ENCODE data around the gene KRT40.

The KRT40 gene

DNA sequence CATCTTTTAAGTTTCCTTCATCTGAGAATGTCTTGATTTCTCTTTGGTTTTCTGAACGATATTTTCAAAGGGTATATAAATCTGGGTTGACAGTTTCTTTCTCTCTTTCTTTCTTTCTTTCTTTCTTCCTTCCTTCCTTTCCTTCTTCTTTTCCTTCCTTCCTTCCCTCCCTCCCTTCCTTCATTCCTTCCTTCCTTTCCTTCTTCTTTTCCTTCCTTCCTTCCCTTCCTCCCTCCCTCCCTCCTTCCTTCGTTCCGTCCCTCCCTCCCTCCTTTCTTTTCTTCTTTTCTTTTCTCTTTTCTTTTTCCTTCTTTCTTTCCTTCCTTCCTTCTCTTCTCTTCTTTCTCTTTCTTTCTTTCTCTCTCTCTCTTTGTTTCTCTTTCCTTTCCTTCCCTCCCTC is 9.8 kb downstream of the KRT40 start:
- TF ChIP-seq YY1 (IDR thresholded peaks at IDR 0.05; ENCODE audit: low read depth) (no peak), TCF12 (IDR thresholded peaks at IDR 0.05; ENCODE audit: low read depth) (no peak), CEBPB (IDR thresholded peaks at IDR 0.05) (no peak), FOXM1 (IDR thresholded peaks at IDR 0.05; ENCODE audit: borderline replicate concordance, low read depth) (no peak), TAF1 (IDR thresholded peaks at IDR 0.05; ENCODE audit: low read depth) (no peak), ZBTB7A (IDR thresholded peaks at IDR 0.05; ENCODE audit: low read depth) (no peak), EGR1 (IDR thresholded peaks at IDR 0.05) (no peak), CREB1 (IDR thresholded peaks at IDR 0.05; ENCODE audit: low read depth) (no peak), TEAD4 (IDR thresholded peaks at IDR 0.05) (no peak), EP300 (IDR thresholded peaks at IDR 0.05; ENCODE audit: borderline replicate concordance) (no peak), RAD21 (IDR thresholded peaks at IDR 0.05; ENCODE audit: low read depth) (no peak), NFIC (IDR thresholded peaks at IDR 0.05) (no peak)
- TF ChIP-seq, protein P1, sequence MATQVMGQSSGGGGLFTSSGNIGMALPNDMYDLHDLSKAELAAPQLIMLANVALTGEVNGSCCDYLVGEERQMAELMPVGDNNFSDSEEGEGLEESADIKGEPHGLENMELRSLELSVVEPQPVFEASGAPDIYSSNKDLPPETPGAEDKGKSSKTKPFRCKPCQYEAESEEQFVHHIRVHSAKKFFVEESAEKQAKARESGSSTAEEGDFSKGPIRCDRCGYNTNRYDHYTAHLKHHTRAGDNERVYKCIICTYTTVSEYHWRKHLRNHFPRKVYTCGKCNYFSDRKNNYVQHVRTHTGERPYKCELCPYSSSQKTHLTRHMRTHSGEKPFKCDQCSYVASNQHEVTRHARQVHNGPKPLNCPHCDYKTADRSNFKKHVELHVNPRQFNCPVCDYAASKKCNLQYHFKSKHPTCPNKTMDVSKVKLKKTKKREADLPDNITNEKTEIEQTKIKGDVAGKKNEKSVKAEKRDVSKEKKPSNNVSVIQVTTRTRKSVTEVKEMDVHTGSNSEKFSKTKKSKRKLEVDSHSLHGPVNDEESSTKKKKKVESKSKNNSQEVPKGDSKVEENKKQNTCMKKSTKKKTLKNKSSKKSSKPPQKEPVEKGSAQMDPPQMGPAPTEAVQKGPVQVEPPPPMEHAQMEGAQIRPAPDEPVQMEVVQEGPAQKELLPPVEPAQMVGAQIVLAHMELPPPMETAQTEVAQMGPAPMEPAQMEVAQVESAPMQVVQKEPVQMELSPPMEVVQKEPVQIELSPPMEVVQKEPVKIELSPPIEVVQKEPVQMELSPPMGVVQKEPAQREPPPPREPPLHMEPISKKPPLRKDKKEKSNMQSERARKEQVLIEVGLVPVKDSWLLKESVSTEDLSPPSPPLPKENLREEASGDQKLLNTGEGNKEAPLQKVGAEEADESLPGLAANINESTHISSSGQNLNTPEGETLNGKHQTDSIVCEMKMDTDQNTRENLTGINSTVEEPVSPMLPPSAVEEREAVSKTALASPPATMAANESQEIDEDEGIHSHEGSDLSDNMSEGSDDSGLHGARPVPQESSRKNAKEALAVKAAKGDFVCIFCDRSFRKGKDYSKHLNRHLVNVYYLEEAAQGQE (IDR thresholded peaks at IDR 0.05; ENCODE audit: low read depth): no peak
- TF ChIP-seq, protein P2, sequence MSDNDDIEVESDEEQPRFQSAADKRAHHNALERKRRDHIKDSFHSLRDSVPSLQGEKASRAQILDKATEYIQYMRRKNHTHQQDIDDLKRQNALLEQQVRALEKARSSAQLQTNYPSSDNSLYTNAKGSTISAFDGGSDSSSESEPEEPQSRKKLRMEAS (IDR thresholded peaks at IDR 0.05): no peak
- TF ChIP-seq, protein P3, sequence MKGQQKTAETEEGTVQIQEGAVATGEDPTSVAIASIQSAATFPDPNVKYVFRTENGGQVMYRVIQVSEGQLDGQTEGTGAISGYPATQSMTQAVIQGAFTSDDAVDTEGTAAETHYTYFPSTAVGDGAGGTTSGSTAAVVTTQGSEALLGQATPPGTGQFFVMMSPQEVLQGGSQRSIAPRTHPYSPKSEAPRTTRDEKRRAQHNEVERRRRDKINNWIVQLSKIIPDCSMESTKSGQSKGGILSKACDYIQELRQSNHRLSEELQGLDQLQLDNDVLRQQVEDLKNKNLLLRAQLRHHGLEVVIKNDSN (IDR thresholded peaks at IDR 0.05): no peak

DNA sequence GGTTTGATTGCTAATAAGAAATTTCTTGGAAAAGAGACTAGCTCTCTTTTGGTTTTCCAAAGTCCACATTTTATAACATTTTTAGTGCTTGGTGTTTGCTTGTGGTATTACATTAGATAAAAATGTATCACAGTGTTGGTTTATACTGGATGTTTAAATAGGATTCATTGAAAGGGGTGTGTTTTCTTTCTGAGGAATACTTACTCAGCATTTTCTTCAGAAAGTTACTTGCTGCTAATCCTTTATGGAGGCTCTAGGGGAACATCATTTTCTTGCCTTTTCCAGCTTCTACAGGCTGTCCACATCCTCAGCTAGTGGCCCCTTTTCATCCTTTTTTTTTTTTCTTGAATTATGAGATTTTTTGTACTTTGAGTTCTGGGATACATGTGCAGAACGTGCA is 16.5 kb downstream of the KRT40 start:
- TF ChIP-seq, protein P1 (IDR thresholded peaks at IDR 0.05; ENCODE audit: low read depth): no peak
- TF ChIP-seq RAD21 (IDR thresholded peaks at IDR 0.05; ENCODE audit: low read depth) (no peak), CREB1 (IDR thresholded peaks at IDR 0.05; ENCODE audit: low read depth) (no peak), TEAD4 (IDR thresholded peaks at IDR 0.05) (no peak), FOXM1 (IDR thresholded peaks at IDR 0.05; ENCODE audit: borderline replicate concordance, low read depth) (no peak), EP300 (IDR thresholded peaks at IDR 0.05; ENCODE audit: borderline replicate concordance) (no peak), TAF1 (IDR thresholded peaks at IDR 0.05; ENCODE audit: low read depth) (no peak), ZBTB7A (IDR thresholded peaks at IDR 0.05; ENCODE audit: low read depth) (no peak), TCF12 (IDR thresholded peaks at IDR 0.05; ENCODE audit: low read depth) (no peak), YY1 (IDR thresholded peaks at IDR 0.05; ENCODE audit: low read depth) (no peak), CEBPB (IDR thresholded peaks at IDR 0.05) (no peak), EGR1 (IDR thresholded peaks at IDR 0.05) (no peak), NFIC (IDR thresholded peaks at IDR 0.05) (no peak)
- TF ChIP-seq, protein P2 (IDR thresholded peaks at IDR 0.05): no peak
- TF ChIP-seq, protein P3 (IDR thresholded peaks at IDR 0.05): no peak

DNA sequence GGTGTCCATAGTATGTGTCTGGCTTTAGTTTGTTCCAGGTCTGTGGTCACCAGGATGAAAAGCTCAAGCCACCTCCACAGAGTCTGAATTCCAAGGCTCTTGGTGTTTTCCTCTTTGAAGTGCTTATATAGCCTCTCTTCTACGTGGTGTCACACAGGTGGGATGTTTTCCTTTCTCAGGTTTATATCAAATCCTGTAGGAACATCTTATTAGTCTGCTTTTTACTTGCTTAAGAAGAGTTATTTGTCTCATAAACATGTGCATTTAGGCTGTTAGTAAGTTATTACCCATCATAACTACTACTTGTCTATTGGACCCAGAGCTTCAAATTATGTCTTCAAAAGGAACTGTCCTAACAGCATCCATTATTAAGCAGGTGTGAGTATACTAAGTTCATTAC is 17.3 kb downstream of the KRT40 start, which contains the start of gene KRT39:
Gene KRT39 (minus strand): TSS at position 101 of the 400 bp plus-strand sequence. CDS start 92 bp downstream, at position 9.
- TF ChIP-seq, protein P2 (IDR thresholded peaks at IDR 0.05): no peak
- no peak for TF ChIP-seq RAD21 (IDR thresholded peaks at IDR 0.05; ENCODE audit: low read depth)
- TF ChIP-seq NFIC (IDR thresholded peaks at IDR 0.05): no peak
- no peak for TF ChIP-seq EP300 (IDR thresholded peaks at IDR 0.05; ENCODE audit: borderline replicate concordance)
- TF ChIP-seq, protein P3 (IDR thresholded peaks at IDR 0.05): no peak
- TF ChIP-seq CREB1 (IDR thresholded peaks at IDR 0.05; ENCODE audit: low read depth): no peak
- TF ChIP-seq ZBTB7A (IDR thresholded peaks at IDR 0.05; ENCODE audit: low read depth): no peak
- no peak for TF ChIP-seq TAF1 (IDR thresholded peaks at IDR 0.05; ENCODE audit: low read depth)

DNA sequence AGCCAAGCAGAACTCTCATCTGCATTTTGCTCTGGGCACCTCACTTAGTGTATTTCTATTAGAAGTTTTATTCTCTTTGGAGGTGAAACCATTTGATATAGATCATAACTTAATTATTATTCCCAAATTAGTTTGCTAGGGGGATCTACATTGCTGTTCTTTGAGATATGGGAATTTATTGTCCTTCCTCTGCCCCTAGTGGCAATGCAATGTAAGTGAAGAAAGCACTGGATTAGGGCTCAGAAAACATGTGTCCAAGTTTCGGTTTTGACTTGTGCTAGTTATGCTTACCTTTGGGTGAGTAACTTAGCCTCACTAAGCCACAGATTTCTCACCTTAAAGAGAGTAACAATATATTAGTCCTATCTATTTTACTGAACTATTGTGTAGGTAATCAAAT is 20.3 kb downstream of the KRT40 start:
- TF ChIP-seq RAD21 (IDR thresholded peaks at IDR 0.05; ENCODE audit: low read depth) (peak; percentile 51; the same call in 1 of the 2 replicates), ZBTB7A (IDR thresholded peaks at IDR 0.05; ENCODE audit: low read depth) (no peak)

DNA sequence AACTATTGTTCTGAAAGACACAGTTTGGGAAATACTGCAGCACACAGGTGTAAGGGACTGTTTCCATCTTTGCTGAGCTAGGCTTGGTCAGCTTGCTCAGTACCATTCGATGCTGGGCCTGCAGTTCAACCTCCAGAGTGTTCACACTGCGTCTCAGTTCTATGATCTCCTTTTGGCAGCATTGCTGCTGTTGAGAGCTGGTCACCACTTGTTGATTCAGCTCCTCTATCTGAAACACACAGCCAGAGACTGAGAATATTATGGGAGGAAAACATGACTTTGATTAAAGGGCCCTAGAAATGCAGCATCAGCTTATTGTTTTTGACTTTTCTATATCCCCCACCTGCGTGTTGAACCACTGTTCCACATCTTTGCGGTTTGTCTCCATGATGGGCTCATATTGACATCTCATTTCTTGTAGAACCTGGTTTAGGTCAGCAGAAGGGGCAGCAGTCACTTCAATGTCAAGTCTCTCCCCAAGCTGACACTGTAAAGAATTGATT is 22.0 kb downstream of the KRT40 start:
- TF ChIP-seq CEBPB (IDR thresholded peaks at IDR 0.05): no peak
- no peak for TF ChIP-seq NFIC (IDR thresholded peaks at IDR 0.05)
- no peak for TF ChIP-seq TEAD4 (IDR thresholded peaks at IDR 0.05)
- TF ChIP-seq TAF1 (IDR thresholded peaks at IDR 0.05; ENCODE audit: low read depth): no peak
- TF ChIP-seq EGR1 (IDR thresholded peaks at IDR 0.05): no peak
- no peak for TF ChIP-seq EP300 (IDR thresholded peaks at IDR 0.05; ENCODE audit: borderline replicate concordance)
- TF ChIP-seq CREB1 (IDR thresholded peaks at IDR 0.05; ENCODE audit: low read depth): no peak
- TF ChIP-seq ZBTB7A (IDR thresholded peaks at IDR 0.05; ENCODE audit: low read depth): no peak
- no peak for TF ChIP-seq RAD21 (IDR thresholded peaks at IDR 0.05; ENCODE audit: low read depth)
- no peak for TF ChIP-seq FOXM1 (IDR thresholded peaks at IDR 0.05; ENCODE audit: borderline replicate concordance, low read depth)
- TF ChIP-seq, protein P3 (IDR thresholded peaks at IDR 0.05): no peak
- TF ChIP-seq, protein P1 (IDR thresholded peaks at IDR 0.05; ENCODE audit: low read depth): no peak
- no peak for TF ChIP-seq YY1 (IDR thresholded peaks at IDR 0.05; ENCODE audit: low read depth)
- TF ChIP-seq TCF12 (IDR thresholded peaks at IDR 0.05; ENCODE audit: low read depth): no peak

Data from Ishikawa (cell line).